GM10266 (cell line): ENCODE measurements around the gene CCDC50.

Source experiments
- DNase-seq: peaks from one replicate; pipeline ENCODE4 v3.0.0; 2012; ENCODE audit errors: extremely low spot score
- CTCF ChIP-seq: IDR thresholded peaks from 2 replicates; pipeline ENCODE4 v1.5.1; 2012; ENCODE audit warnings: mild to moderate bottlenecking, low read depth; ENCODE audit not compliant: control insufficient read depth, insufficient read depth; ENCODE audit errors: missing control alignments

The CCDC50 gene

GRCh38 chr3:191292243-191293015, 36.8 kb upstream of the CCDC50 start:
- TF ChIP-seq CTCF, result no peak
- no peak for DNase-seq

- DNase-seq, result no peak
- no peak for TF ChIP-seq CTCF
These were observed 34.9 kb upstream of the CCDC50 start for GRCh38 chr3:191294291-191294690.

DNA sequence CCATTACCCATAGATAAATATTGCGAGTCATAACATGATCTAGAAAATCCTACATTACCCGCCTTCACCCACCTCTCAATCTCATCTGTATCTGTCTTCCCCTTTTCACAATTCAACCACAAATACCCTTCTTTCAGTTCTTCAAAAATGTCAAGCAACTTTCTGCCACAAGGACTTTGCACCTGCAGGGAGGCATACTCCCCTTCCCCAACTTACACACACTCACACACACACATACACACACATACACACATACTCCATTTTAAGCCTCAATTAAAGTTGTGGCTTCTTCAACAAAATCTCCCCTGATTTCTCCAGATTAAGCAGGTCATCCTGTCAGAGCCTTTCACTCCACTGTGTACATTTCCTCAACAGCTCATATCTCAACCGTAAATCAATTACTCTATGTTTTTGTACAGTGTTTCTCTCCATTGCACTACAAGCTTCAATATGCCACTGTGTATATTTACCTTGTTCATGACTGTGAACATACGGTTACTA, 33.1 kb upstream of the CCDC50 start:
- peak; percentile 47 for DNase-seq
- TF ChIP-seq CTCF, result no peak

GRCh38 chr3:191298846-191299245, 30.3 kb upstream of the CCDC50 start:
- no peak for DNase-seq
- no peak for TF ChIP-seq CTCF

DNA sequence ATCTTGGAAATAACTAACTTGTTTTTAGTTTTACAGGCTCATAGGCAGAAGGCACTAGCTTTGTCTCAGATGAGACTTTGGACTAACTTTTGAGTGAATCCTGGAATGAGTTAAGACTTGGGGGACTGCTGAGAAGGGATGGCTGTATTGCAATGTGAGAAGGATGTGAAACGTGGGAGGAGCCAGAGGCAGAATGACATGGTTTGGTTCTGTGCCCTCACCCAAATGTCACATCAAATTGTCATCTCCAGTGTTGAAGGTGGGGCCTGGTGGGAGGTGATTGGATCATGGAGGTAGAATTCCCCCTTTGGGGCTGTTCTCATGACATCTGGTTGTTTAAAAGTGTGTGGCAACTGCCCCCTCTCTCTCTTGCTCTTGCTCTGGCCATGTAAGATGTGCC, 28.8 kb upstream of the CCDC50 start:
- DNase-seq, result no peak
- TF ChIP-seq CTCF, result no peak

DNA sequence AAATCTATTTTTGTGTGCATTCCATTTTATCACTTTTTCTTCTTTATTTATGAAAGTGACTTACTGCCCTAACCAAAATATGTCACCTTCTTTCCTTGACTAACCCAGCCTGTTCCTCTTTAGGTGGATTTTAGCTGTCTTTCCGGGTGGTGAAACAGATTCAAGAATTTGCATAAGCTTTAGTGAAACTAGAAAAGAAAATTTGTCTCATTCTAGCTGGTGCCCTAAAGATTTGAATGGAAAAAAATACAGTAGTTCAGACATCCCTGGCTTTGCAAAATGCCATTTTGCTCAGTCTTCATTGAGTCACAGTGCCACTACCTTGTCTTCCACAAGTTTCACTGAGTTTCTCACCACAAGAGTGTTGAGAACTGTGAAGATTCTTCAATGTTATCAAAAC, 28.2 kb upstream of the CCDC50 start:
- no peak for DNase-seq
- TF ChIP-seq CTCF, result no peak

- no peak for DNase-seq
These were observed 27.3 kb upstream of the CCDC50 start for GRCh38 chr3:191301782-191302411.

More at GRCh38 chr3:191301782-191302411, 27.3 kb upstream of the CCDC50 start:
- TF ChIP-seq CTCF, result no peak
